ENCODE measurements around the gene TSBP1. TPM values are rescaled to one million over a fixed set of nuclear protein-coding genes. Genes with fewer than 3 reads are reported as not detected.

Gene TSBP1
- total and polyA plus RNA-seq, 2 of the 8 experiments (the other 6 are each of a cell fraction or from before 2014, with no cell fraction given) = not detected

DNA sequence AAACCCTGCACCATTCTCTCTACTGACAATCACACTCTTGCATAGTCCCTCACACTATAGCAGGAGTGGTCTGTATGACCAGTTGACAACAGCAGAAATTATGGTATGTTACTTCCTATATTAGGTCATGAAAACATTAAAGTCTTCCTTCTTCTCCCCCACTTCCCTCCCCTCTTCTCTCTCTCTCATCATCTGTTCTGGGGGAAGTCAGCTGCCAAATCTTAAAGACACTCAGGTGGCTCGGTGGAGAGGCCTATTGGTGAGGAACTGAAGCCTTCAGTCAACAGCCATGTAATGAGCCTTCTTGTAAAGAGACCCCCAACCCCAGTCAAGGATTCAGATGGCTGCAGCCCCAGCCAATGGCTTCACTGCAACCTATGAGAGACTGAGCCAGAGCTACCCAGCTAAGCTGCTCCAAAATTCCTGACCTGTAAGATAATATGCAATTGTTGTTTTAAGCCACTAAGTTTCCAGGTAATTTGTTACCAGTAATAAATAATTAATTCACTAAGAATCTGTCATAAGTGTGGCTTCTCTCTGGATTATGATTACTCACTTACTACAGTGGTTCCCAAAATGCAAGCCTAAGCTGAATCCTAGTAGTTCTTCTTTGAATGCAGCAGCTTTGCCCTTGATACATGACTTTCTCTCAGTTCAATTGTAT, 11.2 kb upstream of the TSBP1 start:
- Histone ChIP-seq H3K4me3 (ENCODE audit: extremely low read depth in 1 of 4, insufficient read depth in 2 of 4, low read depth in 3 of 4, low read length in 4 of 4) (no peak overlapping the region), H3K9ac (replicated peaks in 1 of 4; ENCODE audit: extremely low read depth in 1 of 4, low read depth in 3 of 4, low read length in 3 of 4) (no peak overlapping the region), H2AFZ (ENCODE audit: low read length) (no peak overlapping the region), H2AK5ac (ENCODE audit: low read depth, low read length) (no peak overlapping the region), H4K91ac (replicated peaks; ENCODE audit: insufficient read length, low read length) (no peak overlapping the region), H3K27me3 (replicated peaks in 1 of 4; ENCODE audit: control insufficient read depth in 3 of 4, extremely low read depth in 1 of 4, insufficient read depth in 3 of 4, low read length in 3 of 4) (no peaks in the 10 kb centered on the region), H3K4me1 (replicated peaks in 1 of 4; ENCODE audit: control insufficient read depth in 3 of 4, insufficient read depth in 4 of 4, low read length in 3 of 4) (no peaks in the 10 kb centered on the region), H3K79me2 (ENCODE audit: control insufficient read depth in 1 of 2, insufficient read depth in 2 of 2, low read length in 2 of 2) (no peaks in the 10 kb centered on the region), H2BK120ac (replicated peaks; ENCODE audit: low read depth, low read length) (no peak overlapping the region), H2BK12ac (ENCODE audit: low read depth, low read length) (no peak overlapping the region), H4K5ac (ENCODE audit: insufficient read length, low read depth, low read length) (no peak overlapping the region), H2BK20ac (ENCODE audit: low read length) (no peak overlapping the region), H3K4me2 (ENCODE audit: insufficient read depth in 1 of 2, low read depth in 2 of 2, low read length in 2 of 2) (no peak overlapping the region), H3K27ac (ENCODE audit: low read depth, low read length) (no peak overlapping the region), H4K20me1 (replicated peaks in 1 of 2; ENCODE audit: control insufficient read depth in 1 of 2, insufficient read depth in 2 of 2, low read length in 2 of 2) (no peaks in the 10 kb centered on the region), H4K8ac (ENCODE audit: extremely low read depth, insufficient read depth, low read length) (no peak overlapping the region), H3K18ac (ENCODE audit: extremely low read depth, low read length) (no peak overlapping the region), H3K4ac (replicated peaks; ENCODE audit: insufficient read length, low read depth, low read length) (no peak overlapping the region), H3K23me2 (ENCODE audit: low read depth, low read length) (no peaks in the 10 kb centered on the region), H3K79me1 (ENCODE audit: low read depth, low read length) (no peaks in the 10 kb centered on the region), H3K56ac (replicated peaks; ENCODE audit: insufficient read length, low read depth, low read length) (no peak overlapping the region), H3K23ac (ENCODE audit: insufficient read length) (no peak overlapping the region), H2BK15ac (ENCODE audit: low read length) (no peak overlapping the region), H3K14ac (ENCODE audit: insufficient read length) (no peak overlapping the region), H3K9me3 (ENCODE audit: insufficient read depth in 2 of 2, low read depth in 1 of 2, low read length in 1 of 2) (no peaks in the 10 kb centered on the region), H2BK5ac (ENCODE audit: low read depth, low read length) (no peak overlapping the region), H3K36me3 (ENCODE audit: control insufficient read depth in 2 of 4, insufficient read depth in 4 of 4, low read length in 3 of 4) (no peaks in the 10 kb centered on the region)
- DNase-seq (ENCODE audit: low read depth in 1 of 2, low spot score in 2 of 2) (no peak), FAIRE-seq (no peak)
- ChIA-PET POLR2A (ENCODE audit: partially characterized antibody) (no interaction called here), CTCF (ENCODE audit: partially characterized antibody) (interaction anchor here (0.6 to 1.3 kb wide), 3 partner anchors 12 to 264 kb away, joined by 3 read pairs; no protein-coding TSS in a partner anchor)
- 69% methylated on average over 1 of the region's 1 CpG; no CpG with 5 or more reads in 1 of the 2 experiments for WGBS, 2 experiments (ENCODE audit: extremely low coverage in 1 of 2, insufficient coverage in 1 of 2, insufficient read length in 1 of 2, insufficient replicate concordance in 2 of 2, low coverage in 1 of 2, low lambda C conversion rate in 2 of 2, missing lambda C conversion rate in 1 of 2)
- no peak for TF ChIP-seq EGR1 (IDR thresholded peaks at IDR 0.05; ENCODE audit: borderline replicate concordance, low read depth, low read length)
- no peak for TF ChIP-seq CHD1 (IDR thresholded peaks at IDR 0.05; ENCODE audit: low read depth, low read length)
- TF ChIP-seq KDM5A (IDR thresholded peaks at IDR 0.05; ENCODE audit: low read length) = no peak
- TF ChIP-seq FOSL1 (IDR thresholded peaks at IDR 0.05; ENCODE audit: insufficient read depth, low read depth, low read length) = no peak
- no peak for TF ChIP-seq EP300 (IDR thresholded peaks at IDR 0.05; ENCODE audit: borderline replicate concordance in 1 of 2, low read depth in 2 of 2, low read length in 2 of 2)
- no peak for TF ChIP-seq PHF8 (conservative IDR thresholded peaks at IDR 0.05; ENCODE audit: low read depth, low read length)
- no peak for TF ChIP-seq CREB1 (IDR thresholded peaks at IDR 0.05)
